ENCODE results near the gene GK.
"Not testable (repeated sequence)": the region's sequence is repeated elsewhere in the genome, so short reads cannot be mapped to it uniquely, and the experiment has no call there.

The GK gene

DNA sequence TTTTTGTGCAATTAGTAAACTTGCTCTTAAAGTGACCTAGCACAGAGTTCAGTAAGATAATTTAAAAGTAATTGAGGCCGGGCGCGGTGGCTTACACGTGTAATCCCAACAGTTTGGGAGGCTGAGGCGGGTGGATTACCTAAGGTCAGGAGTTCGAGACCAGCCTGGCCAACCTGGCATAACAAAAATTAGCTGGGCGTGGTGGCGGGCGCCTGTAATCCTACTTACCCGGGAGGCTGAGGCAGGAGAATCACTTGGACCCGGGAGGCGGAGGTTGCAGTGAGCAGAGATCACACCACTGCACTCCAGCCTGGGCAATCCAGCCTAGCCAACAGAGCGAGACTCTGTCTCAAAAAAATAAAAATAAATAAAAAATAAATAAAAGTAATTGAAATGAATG is 1.2 kb downstream of the GK start:
- not testable (repeated sequence) for DNase-seq (ENCODE audit: low spot score)

DNA sequence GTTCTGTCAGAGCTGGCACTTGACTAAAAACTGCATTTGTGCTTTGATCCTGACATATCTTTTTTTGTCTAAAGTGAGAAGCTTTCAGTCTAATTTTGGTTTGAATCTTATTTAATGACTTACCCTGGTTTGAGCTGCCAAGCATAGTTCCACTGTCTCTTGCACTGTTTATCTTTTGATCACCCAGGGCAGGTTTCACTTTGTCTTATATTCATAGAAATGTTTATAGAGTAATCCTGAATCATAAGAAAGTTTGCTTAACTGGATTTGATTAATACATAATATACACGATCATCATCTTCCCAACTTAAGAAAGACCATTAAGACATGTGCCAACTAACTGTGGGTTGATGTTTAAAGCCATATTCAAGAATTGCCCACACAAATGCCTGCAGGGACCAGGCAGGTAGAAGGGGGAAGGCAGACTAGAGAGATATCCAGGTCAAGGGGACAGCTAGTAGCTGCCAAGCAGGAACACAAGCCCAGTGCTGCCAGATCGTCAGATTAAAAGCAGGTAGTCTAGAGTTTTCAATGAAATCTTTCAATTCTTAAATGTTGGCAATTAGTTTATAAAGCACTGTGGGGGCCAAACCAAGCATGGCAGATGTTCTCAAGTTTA is 1.9 kb downstream of the GK start:
- no peak for DNase-seq (ENCODE audit: low spot score)

DNA sequence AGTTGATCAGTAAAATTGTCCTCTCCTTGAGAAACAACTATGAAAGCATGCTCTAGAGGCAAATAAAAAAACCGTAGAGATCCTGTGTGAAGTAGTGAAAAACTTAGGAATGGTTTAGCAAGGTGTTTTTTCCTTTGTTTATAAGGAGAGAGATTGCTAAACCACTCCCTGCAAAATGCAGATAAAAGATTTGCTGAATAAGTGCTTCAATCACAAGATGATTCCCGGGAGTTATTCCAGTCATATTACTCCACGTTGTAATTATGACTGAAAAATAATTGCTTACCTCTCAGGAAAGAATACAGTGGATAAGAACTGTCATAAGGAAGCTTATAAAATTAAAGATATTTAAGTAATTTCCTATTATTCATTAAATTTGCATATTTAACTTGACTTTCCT is 2.8 kb downstream of the GK start:
- DNase-seq (ENCODE audit: low spot score): no peak

DNA sequence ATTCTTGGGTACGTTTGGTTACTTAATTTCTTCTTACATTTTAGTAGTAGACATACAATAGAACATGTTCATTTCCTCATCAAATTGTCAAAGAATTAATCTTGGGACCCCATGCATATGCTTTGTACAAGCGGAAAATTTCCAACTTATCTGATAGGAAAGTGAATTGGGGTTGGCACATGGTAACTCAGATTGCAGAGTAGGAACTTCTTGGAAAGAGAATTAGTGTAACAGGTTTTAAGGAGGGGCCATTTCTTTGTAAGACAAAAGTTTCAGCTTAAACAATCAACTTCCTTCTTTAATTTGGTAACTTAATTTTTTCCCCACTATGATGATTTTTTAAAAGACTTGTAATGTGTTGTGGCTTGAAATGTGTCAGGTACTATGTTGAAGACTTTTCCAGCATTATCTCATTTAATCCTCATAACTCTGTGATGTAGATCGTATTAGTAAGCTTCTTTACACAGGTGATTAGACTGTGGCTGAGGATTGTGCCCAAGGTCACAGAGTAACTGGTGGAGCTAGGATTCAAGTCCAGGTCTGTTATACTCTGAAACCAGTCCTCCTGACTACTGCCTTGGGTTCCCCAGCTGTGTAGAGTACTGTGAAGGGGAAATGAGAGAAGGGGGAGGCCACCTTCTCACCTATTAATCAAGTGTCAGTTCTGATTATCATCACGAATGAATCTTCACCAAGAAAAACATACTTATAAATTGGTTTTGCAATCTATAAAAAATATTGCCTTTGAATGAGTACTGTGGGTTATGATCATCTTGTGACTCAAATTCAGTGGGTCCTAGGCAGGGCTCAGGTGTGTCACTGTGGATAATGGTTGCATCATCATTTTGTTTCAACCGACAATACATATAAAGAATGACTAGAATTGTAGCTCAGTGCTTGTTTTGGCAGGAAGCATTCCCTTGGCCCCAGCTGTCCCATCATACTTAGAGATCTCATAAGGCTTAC is 4.3 kb downstream of the GK start:
- peak; percentile 1 for DNase-seq (ENCODE audit: low spot score)

DNA sequence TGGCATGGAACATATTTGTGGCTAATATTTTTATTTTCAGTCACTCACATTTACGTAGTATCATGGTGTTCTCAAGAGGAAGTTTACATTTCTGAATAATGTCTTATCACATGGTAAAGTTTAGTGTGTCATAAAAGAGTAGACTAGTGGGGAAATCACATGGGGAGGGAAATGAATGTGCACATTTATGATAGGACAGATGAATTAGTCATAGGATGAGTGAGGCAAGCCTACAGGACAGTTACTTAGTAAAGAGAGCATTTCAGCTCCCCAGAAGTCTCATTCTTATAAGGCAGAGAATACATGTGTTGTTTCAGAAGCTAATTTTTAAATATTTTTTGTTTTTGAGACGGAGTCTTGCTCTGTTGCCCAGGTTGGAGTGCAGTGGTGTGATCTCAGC is 6.2 kb downstream of the GK start:
- peak; percentile 26 for DNase-seq (ENCODE audit: low spot score)

DNA sequence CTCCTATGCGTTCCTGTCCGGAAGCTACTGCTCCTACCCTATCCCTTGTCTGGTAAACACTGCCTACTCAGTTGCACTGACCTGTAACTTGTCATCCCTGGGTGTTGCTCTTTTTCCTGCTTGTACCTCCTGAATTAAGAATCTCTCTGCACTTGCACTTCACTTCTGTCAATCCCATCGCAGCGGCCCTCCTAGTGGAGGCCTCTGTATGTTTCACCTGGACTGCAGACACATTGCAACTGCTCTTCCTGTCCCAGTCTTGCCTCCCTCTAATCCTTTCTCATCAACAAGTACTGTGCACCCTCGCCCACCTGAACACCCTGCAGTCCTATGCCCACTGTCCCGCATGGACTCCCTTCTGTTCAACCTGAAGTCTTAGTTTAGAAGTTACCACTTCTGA is 8.0 kb downstream of the GK start:
- DNase-seq (ENCODE audit: low spot score): no peak

DNA sequence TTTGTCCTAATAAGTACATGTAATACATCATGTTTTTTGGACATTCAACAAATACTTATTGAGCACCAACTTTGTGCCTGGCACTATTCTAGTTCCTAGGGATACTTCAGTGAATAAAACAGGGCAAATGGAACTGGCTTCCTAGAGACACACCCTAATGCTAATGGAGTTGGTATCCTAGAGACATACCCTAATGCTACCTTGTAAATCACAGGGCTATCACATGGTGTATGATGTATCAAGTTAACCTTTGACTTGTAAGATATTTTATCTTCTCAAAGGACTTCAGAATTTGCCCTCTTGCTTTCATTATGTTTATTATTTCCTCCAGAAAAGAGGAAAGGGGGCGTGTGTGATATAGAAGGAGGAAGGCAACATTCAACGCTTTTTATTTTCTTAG is 10.1 kb downstream of the GK start:
- no peak for DNase-seq (ENCODE audit: low spot score)

DNA sequence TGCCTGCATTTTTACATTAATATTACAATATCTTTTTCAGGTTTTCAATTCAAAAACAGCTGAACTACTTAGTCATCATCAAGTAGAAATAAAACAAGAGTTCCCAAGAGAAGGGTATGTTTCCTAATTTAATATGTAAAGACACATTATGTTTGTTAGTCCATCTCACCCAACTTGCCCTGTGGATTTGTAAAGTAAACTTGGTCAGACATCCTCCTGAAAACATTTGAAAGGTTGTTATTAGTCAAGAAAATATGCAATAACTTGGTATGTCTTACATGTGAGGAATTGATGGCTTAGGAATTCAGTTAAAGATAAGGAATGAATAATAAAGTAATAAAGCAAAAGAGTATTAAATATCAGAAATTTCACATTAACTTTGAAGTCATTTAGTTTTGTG is 12.2 kb downstream of the GK start:
- no peak for DNase-seq (ENCODE audit: low spot score)

DNA sequence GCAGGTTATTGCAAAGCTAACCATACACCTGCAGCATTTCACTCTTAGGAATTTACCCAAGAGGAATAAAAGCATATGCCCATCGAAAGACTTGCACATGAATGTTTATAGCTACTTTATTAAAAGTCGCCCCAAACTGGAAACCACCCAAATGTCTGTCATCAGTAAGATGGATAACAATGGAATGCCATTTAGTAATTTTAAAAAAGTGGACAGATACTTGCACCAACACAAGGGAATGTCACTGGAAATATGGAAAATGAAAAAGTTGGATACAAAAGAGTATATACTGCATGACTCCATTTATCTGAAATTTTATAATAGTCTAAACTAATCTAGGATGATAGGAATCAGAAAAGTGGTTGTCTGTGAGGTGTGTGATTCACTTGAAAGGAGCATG is 12.9 kb downstream of the GK start:
- no peak for DNase-seq (ENCODE audit: low spot score)

DNA sequence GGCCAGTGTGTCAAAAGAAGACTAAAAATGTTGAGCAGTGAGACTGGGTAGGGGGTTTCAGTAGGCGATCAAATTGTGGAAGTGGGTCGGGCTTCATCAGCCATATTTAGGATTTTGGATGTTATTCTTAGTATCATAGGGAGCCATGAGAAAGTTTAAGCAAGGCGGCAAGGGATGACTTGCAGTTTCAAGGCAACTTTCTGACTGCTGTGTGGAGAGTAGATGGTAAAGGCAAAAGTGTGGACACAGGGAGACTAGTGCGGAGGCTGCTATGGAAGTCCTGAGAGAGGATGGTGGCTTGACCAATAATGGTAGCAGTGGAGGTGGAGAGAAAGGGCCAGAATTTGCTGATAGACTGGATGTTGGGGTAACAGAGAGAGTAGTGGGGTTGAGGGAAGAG is 15.4 kb downstream of the GK start:
- no peak for DNase-seq (ENCODE audit: low spot score)

DNA sequence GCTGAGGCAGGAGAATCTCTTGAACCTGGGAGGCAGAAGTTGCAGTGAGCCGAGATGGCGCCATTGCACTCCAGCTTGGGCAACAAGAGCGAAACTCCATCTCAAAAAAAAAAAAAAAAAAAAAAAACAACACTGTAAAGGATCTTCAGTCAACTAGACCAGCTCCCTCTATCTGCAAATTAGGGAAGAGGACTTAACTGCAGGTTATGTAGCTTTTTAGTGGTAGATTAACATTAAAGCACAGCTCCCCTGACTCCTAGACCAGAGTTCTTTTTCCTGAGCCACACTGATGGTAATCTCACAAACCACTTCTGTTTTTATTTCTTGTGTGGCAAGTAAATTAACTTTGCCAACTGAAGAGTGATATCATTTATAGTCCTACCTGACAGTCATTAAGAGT is 18.0 kb downstream of the GK start:
- not testable (repeated sequence) for DNase-seq (ENCODE audit: low spot score)

DNA sequence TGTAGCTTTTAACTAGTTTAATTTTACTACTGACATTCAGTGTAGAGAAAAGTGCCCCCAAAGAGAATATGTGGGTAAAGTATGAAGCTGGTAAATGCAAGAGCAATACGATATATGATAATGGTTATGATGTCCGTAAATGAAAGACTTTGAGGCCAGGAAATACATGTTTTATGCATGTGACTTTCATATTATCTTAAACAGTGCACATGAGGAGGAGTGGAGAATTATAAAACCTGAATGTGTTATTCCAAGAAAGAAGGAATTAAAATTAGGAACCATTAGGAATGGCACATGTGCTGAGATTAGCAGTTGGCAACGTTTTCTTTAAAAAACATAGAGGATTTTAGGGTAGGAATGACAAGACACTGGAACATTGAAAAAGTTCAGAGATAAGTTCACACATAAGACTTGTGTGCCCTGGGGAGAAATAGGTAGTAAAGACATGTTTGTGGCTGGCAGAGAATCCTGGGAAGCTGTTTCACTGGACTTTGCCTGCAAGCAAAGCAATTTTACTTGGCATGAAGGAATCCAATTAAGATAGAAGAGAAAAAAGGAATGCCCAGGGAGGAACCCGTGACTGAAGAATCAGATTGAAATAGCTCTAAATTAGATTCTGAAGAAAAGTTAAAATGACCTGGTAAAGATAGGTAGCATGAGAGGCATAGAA is 20.0 kb downstream of the GK start:
- no peak for DNase-seq (ENCODE audit: low spot score)

DNA sequence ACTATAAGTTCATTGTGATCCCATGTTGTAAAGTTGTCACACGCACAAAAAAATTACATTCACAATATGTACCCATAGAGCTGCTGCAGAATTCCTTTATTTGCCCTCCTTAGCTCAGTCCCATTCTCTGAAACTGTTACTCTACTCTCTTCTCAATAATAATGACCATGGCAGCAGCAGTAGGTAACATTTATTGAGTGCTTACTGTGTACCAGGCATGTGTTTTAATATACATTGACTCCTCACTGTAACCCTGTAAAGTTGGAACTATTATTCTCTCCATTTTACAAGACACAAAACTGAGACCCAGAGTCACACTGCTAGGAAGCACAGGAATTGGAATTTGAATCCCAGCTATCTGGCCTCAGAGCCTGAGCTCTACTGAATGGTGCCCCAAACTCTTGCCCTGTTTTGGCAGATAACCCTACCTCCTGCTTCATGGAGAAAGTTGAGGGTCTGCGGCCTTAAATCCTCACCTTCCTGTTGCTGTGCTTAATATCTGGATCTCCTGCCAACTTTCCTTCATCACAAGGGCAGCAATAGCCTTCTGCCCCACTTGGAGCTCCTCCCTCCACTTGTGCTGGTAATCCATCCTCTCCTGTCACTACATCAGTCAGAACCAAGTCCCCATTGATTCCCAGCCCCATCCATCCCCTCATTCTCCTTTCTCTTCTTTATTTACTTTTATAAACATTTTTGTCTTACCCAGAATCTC is 20.8 kb downstream of the GK start:
- no peak for DNase-seq (ENCODE audit: low spot score)

DNA sequence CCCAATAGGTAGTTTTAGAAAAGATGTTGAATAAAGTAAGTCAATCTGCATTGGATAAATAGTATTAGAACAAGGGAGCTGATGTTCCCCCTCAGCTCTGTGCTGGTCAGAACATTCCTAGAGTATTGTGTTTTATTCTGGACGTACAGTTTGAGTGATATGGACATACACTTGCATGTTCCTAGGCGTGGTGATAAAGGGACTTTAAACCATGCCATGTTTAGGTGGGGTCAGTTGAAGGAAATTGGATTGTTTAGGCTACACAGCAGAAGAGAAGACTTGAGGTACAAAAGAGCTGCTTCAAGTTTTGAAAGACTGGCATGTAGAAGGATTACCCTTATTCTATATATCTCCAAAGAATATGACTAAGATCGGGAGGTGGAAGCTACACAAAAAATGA is 21.6 kb downstream of the GK start:
- DNase-seq (ENCODE audit: low spot score): no peak

DNA sequence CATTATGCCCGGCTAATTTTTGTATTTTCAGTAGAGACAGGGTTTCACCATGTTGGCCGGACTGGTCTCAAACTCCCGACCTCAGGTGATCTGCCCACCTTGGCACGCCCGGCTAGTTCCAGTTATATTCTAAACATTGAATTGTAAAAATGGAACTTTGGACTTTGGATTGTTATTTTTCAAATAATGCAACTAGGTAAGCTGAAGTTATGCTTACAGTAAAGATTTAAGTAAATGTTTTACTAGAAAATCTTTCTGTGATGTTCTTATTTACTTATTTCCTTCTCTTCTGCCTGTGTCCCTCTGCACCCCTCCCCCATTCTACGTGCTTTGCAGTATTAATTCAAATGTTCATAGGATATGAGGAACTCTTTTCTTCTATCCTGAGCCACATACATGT is 26.1 kb downstream of the GK start:
- no peak for DNase-seq (ENCODE audit: low spot score)

DNA sequence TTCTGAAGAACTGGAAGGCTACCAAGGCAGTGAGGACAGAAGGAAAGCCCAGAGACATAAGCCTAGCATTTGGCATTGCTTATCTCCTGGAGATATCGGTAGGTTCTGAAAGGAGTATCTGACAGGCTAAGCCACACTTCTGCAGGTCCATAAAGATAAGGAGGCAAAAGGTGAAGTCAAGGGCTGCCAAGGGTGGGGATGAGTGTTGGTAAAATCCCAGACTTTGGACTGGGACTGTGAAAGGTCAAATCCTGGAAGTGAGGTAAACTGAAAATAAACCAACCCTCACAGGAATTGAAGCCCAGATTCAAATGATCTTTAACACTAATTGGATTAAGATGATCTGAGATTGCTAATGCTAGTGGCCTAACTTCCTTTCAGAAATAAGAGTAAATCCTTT is 27.4 kb downstream of the GK start:
- DNase-seq (ENCODE audit: low spot score): no peak

DNA sequence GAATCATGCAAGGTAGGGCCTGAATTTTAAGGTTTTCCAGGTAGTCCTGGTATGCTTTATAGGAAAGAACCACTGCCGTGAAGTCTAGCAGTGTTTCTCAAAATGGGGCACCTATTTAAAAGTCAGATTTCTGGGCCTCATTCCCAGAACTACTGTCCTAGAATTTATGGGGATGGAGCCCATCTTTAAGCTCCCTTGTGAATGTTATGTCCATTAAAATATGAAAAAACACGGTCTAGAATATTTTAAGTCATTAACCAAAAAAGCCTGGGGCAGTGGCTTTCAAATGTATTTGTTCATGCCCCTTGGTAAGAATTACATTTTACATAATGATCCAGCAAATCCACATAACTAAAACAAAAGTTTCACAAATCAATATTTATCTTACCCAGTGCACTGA is 35.4 kb downstream of the GK start:
- no peak for DNase-seq (ENCODE audit: low spot score)

DNA sequence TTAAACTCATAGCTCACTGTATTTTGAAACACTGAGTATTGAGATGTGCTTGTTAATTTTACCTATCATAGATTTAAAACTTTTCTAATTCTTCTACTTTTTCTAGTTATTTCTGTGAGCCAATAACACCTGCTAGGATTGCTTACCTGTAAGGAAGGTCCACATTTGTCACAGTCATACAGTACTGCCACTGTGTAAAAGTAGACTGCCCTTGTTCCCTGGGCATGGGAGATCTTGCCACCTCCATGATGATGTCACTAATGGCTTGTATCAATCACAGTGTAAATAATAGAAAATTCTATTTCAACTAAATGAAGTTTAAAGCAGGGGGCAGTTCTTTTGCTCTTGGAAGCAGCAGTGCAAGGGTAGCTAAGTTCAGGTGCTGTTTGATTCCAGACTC is 35.9 kb downstream of the GK start:
- DNase-seq (ENCODE audit: low spot score): no peak

DNA sequence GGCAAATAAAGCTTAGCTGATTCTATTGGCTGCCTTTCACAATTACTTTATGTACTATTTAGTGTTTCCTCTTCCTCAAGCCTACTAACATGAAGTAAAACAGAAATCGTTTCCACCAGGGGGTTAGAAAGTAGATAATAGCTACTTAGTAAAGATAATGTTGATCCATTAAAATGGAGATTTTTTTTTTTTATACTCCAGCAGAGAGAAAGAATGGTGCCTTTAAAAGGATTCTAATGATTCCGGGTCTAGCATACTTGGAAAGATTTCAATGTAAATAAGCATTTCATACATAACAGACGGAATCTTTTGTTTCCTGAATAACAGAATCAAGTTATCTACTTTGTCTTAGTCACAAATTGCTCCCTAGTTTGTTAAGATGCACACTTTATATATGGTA is 37.1 kb downstream of the GK start:
- DNase-seq (ENCODE audit: low spot score): no peak

DNA sequence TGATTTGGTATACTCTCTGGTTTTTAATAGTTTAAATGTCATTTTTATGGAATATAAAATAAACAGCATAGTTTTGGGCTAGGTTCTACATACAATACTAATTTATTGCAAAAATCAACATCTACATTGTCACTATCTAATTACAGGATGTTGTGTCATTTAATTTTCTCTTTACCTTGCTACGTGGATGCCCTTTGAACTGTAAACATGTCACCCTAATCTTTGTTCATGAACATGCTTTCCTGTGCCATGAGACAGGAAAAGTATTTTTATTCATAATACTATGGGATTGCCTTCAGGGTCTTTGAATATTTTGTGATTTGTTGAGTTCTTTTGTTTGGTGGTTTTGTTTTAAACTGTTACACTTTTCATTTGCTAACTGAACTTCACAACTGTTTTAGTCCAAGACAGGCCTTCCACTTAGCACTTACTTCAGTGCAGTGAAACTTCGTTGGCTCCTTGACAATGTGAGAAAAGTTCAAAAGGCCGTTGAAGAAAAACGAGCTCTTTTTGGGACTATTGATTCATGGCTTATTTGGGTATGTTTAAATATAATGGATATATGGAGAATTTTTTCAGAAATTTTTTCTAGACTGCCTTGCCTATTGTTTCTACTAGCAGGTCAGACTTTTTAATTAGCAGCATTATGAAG is 40.9 kb downstream of the GK start:
- no peak for DNase-seq (ENCODE audit: low spot score)

DNA sequence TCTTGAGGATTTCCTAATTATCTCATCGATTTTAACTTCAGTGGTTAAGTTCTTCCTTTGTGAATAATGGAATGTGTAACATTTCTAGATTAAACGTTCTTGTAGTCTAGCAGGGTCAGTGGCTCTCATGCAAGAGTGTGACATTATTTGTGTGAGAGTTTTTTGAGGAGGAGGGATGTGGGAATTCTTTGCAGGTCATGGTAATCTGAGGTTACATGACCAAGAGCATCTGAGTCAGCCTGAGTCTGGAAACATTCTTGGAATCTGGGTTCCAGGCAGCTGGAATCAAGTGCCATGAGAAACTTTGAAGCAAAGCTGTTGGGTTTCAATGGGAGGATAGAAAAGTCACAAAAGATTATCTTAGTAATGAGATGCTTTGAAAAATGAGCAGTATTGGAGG is 49.5 kb downstream of the GK start:
- no peak for DNase-seq (ENCODE audit: low spot score)

DNA sequence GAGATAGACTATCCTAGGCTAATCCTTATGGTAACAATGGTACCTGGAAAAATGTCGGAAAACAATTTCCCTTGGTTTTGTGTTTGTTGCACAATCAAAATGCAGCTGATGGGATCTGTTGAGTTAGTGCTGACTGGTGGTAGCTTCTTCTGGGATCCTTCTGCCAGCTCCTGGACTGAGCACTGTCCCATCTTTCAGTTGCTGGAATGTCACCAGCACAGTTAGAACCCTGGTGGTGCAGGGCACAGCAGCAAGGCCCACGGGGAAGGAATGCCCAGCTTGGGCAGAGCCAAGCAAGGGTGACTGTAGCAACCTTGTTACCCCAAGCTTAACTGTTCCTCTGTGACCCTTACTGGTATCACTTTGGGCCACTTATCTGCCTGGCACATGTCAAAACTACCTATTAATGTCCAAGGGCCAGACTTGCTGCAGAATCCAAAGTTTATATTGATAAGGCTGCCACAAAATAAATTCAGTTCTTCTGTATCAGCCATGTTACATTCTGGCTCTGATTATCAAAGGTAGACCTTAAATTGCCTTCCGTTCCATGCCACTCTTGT is 53.1 kb downstream of the GK start:
- no peak for DNase-seq (ENCODE audit: low spot score)
